Mammary epithelial cell (primary cell): ENCODE data around the gene WDR88.

Source experiments
- EZH2 ChIP-seq: IDR thresholded peaks from 2 replicates; pipeline ENCODE4 v1.6.1; 2012; ENCODE audit warnings: low read length, inconsistent platforms, borderline replicate concordance
- TF ChIP-seq, protein P1 (sequence below), 2 donors: IDR thresholded peaks in 1 of 2; conservative IDR thresholded peaks in 1 of 2; 2 replicates each; pipeline ENCODE4 v1.5.1; 2011 to 2012; ENCODE audit warnings: inconsistent platforms in 2 of 2, low read length in 2 of 2, mild to moderate bottlenecking in 2 of 2, control low read depth in 1 of 2, low read depth in 1 of 2; ENCODE audit not compliant: insufficient read depth in 1 of 2; ENCODE audit errors: extremely low read depth in 1 of 2

DNA sequence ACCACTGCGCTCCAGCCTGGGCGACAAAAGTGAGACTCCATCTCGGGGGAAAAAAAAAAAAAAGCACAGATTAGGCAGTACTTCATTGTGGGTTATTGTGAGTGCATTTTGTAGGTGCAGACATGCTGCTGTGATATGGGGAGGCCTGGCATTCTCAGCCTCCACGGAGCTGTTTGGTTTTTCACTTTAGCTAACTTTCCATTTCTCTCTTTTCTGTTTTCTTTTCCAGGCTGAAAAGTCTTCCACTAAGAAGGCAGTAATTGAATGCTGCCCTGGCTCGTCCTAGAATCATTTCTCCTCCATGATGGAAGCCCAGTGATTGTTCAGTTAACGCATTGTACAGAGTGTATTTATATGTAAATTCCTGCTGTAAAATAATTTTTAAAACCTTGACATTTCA lies 2.0 kb upstream of the WDR88 start:
- TF ChIP-seq, protein P1, sequence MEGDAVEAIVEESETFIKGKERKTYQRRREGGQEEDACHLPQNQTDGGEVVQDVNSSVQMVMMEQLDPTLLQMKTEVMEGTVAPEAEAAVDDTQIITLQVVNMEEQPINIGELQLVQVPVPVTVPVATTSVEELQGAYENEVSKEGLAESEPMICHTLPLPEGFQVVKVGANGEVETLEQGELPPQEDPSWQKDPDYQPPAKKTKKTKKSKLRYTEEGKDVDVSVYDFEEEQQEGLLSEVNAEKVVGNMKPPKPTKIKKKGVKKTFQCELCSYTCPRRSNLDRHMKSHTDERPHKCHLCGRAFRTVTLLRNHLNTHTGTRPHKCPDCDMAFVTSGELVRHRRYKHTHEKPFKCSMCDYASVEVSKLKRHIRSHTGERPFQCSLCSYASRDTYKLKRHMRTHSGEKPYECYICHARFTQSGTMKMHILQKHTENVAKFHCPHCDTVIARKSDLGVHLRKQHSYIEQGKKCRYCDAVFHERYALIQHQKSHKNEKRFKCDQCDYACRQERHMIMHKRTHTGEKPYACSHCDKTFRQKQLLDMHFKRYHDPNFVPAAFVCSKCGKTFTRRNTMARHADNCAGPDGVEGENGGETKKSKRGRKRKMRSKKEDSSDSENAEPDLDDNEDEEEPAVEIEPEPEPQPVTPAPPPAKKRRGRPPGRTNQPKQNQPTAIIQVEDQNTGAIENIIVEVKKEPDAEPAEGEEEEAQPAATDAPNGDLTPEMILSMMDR (conservative IDR thresholded peaks at IDR 0.05 in 1 of 2, IDR thresholded peaks at IDR 0.05 in 1 of 2; ENCODE audit: extremely low read depth in 1 of 2, insufficient read depth in 1 of 2, low read depth in 1 of 2, low read length in 2 of 2): no peak
- TF ChIP-seq EZH2: no peak
